ENCODE data around the gene VWDE. TPM values are rescaled to one million over a fixed set of nuclear protein-coding genes. Genes with fewer than 3 reads are reported as not detected.

VWDE gene
- total and polyA plus RNA-seq, 2 donors (not counting 3 experiments of a cell fraction or from before 2014, with no cell fraction given), result 0.11 to 0.17 TPM

- Histone ChIP-seq H3K9me3 (replicated peaks; ENCODE audit: control insufficient read depth, insufficient read depth, low read length) (no peaks in the 10 kb centered on the region), H3K4me1 (ENCODE audit: control insufficient read depth, extremely low read depth, insufficient read depth, low read length) (no peaks in the 10 kb centered on the region), H4K20me1 (replicated peaks; ENCODE audit: control insufficient read depth, extremely low read depth, insufficient read depth, low read length) (no peaks in the 10 kb centered on the region), H3K9ac (replicated peaks; ENCODE audit: extremely low read depth, insufficient read depth, low read length) (no peak overlapping the region), H3K79me2 (ENCODE audit: control insufficient read depth, insufficient read depth, low read length) (no peaks in the 10 kb centered on the region), H2AFZ (ENCODE audit: low read depth, low read length) (no peak overlapping the region), H3K9me1 (replicated peaks; ENCODE audit: control insufficient read depth, extremely low read depth, insufficient read depth, low read length) (no peaks in the 10 kb centered on the region), H3K27ac (ENCODE audit: insufficient read depth, low read depth, low read length) (no peak overlapping the region), H3K36me3 (ENCODE audit: control insufficient read depth in 2 of 2, extremely low read depth in 1 of 2, insufficient read depth in 2 of 2, low read length in 2 of 2) (no peaks in the 10 kb centered on the region), H3K4me2 (ENCODE audit: insufficient read depth, low read length) (no peak overlapping the region), H3K4me3 (replicated peaks in 1 of 3; ENCODE audit: insufficient read depth in 1 of 3, low read depth in 1 of 3, low read length in 3 of 3) (no peak overlapping the region), H3K27me3 (ENCODE audit: control insufficient read depth in 2 of 2, insufficient read depth in 2 of 2, low read length in 2 of 2) (peaks cover 4% of the 10 kb centered on the region in 2 experiments)
- POLR2A ChIA-PET, result no interaction called here
- no peak for DNase-seq (ENCODE audit: low read depth, low spot score)
- intact Hi-C loops (cut with micrococcal nuclease) (no loop called here), dilution Hi-C loops (cut with MboI; ENCODE audit: extremely low pct_ligation_motif_present, low sequenced_read_pairs) (no loop called here)
- CTCF ChIA-PET, result interaction anchor here (1.1 to 1.8 kb wide), 3 partner anchors 11 to 224 kb away, joined by 4 to 10 read pairs (median 7); no protein-coding TSS in a partner anchor
- BruUV-seq (replicated peaks), result no TSS peak
- FAIRE-seq, result no peak
- no peak for TF ChIP-seq GATA2 (IDR thresholded peaks at IDR 0.05; ENCODE audit: insufficient read depth, insufficient read length, low read depth, low read length)
- TF ChIP-seq JUN (IDR thresholded peaks at IDR 0.05; ENCODE audit: borderline replicate concordance, insufficient read depth, insufficient read length, low read depth), result no peak
- no peak for TF ChIP-seq CTCF (IDR thresholded peaks at IDR 0.05; ENCODE audit: extremely low read depth in 1 of 2, insufficient read depth in 1 of 2, low read depth in 1 of 2, low read length in 2 of 2)
- TF ChIP-seq FOS (IDR thresholded peaks at IDR 0.05; ENCODE audit: borderline replicate concordance, insufficient read depth, low read length), result no peak
- no peak for TF ChIP-seq MYC (IDR thresholded peaks at IDR 0.05; ENCODE audit: low read depth, low read length)
- TF ChIP-seq POLR2A (IDR thresholded peaks at IDR 0.05; ENCODE audit: low read depth, low read length), result no peak
- TF ChIP-seq MAX (IDR thresholded peaks at IDR 0.05; ENCODE audit: insufficient read depth, insufficient read length), result no peak
- no peak for TF ChIP-seq EZH2 (IDR thresholded peaks at IDR 0.05; ENCODE audit: borderline replicate concordance, low read depth, low read length, severe bottlenecking)
Measured at GRCh38 chr7:12290761-12291160, 112.9 kb downstream of the VWDE start.
